ENCODE measurements around the gene ZNF425.
"Not testable (repeated sequence)": the region's sequence is repeated elsewhere in the genome, so short reads cannot be mapped to it uniquely, and the experiment has no call there.

ZNF425 gene

GRCh38 chr7:149133028-149133710, 7.0 kb upstream of the ZNF425 start:
- no peak for DNase-seq

- no peak for DNase-seq
Observed at GRCh38 chr7:149130572-149131198, 4.6 kb upstream of the ZNF425 start.

- DNase-seq, result peak; percentile 25
Observed at GRCh38 chr7:149126662-149127266, 640 bp upstream of the ZNF425 start.

- DNase-seq, result no peak
Observed at GRCh38 chr7:149125189-149125862, 798 bp downstream of the ZNF425 start.

DNA sequence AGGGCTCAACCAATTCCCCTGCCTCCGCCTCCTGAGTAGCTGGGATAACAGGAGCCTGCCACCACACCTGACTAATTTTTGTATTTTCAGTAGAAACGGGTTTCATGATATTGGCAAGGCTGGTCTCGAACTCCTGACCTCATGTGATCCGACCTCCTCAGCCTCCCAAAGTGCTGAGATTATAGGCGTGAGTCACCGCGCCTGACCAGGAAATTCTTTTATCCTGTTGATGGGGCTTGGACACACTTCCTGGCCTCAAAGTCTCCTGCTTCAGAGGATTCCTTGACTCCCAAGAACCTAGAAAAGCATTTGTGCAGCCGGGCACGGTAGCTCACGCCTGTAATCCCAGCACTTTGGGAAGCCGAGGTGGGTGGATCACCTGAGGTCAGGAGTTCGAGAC, 16.2 kb downstream of the ZNF425 start:
- no peak for DNase-seq

DNA sequence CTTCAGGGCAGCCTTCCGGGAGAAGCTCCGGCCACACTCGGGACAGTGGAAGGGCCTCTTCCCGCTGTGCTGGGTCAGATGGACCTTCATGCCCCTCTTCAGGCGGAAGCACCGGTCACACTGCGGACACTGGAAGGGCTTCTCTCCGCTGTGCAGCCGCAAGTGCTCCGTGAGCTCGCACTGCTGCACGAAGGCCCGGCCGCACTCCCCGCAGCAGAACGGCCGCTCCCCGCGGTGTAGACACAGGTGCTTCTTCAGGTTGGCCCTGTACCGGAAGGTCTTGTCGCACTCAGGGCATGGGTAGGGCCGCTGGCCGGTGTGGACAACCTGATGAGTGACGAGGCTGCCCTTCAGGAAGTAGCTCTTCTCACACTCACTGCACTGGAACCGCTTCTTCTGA, 21.4 kb downstream of the ZNF425 start:
- DNase-seq, result no peak

DNA sequence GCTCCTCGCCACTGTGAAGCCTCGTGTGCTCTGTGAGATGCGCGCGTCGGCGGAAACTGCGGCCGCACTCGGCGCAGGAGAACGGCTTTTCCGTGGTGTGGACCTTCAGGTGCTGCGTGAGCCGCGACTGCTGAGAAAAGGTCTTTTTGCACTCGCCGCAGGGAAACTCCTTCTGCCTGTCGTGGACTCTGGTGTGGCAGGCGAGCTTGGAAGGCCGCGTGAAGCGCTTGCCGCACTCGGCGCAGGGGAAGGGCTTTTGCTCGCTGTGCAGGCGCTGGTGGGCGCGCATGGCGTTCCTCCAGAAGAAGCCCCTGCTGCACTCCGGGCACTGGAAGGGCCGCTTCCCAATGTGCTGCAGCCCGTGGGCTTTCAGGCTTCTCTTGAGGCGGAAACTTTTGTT, 21.9 kb downstream of the ZNF425 start:
- DNase-seq, result no peak

DNA sequence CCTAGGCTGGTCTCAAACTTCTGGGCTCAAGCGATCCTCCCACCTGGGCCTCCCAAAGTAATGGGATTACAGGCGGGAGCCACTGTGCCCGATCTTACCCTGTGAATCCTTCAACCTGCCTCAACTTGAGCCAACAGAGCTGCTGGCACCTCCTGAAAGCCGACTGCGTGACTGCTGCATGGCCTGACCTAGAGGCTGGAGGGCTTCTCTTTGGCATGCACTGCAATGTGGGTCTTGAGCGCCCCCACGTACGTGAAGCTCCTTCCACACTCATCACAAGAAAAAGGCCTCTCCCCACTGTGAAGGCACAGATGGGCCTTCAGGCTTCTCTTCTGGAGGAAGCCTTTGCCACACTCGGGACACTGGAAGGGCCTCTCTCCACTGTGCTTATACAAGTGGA, 22.7 kb downstream of the ZNF425 start:
- DNase-seq, result no peak

- DNase-seq, result no peak
Observed at GRCh38 chr7:149102666-149103065, 23.5 kb downstream of the ZNF425 start.

DNA sequence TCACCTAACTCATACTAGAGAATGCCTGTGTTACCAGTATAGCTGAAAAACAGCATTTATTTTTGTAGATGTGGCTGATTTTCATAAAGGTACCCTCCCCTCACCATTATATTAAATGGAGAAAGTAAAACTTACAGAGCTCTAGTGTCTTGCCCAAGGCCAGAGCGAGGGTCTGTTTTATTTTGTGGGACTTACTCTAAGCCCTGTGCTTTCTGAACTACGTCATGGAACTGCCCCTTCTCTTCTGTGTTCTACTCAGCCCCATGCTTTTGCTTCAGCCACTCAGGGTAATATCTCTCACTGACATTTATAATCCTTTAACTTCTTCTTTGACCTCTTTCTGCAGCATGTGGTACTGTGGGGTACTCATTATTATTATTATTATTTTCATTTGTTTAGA, 25.3 kb downstream of the ZNF425 start:
- no peak for DNase-seq

DNA sequence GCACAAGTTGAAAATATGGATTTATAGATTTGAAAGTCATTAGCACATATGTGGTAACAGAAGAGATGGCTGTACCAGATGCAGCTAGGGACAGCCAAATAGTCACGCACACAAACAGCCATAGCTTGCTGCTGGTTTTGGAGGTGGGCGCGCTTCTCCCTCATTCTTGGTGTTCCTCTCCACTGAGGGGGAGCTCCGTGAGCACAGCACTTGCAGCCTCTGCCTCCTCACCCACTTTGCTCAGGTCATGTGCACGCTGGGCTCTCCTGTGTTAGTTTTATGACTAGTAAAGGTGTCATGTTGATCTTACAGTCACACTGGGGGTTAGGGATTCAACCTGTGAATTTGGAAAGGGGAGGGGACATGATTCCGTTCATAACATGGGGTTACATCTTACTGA, 27.1 kb downstream of the ZNF425 start:
- DNase-seq, result no peak

GRCh38 chr7:149097088-149097487, 29.0 kb downstream of the ZNF425 start:
- no peak for DNase-seq

DNA sequence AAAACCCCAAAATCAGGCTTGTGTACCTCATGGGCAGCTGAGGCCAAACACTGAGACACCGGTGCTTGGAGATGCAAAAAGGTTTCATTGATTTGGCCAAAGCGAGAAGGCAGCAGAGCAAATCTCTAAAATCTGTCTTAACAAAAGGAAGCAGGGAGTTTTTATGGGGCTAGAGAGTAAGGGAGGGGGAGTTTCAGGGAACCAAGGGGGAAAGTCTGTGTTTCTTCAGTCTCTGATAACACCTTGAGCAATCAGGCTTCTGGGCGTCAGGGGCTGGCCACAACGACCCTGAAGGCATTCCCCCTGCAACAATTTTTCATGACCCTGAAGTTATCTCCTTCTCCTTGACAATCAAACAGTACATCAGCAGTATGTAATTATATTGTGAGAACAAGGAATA, 32.9 kb downstream of the ZNF425 start:
- DNase-seq, result no peak

DNA sequence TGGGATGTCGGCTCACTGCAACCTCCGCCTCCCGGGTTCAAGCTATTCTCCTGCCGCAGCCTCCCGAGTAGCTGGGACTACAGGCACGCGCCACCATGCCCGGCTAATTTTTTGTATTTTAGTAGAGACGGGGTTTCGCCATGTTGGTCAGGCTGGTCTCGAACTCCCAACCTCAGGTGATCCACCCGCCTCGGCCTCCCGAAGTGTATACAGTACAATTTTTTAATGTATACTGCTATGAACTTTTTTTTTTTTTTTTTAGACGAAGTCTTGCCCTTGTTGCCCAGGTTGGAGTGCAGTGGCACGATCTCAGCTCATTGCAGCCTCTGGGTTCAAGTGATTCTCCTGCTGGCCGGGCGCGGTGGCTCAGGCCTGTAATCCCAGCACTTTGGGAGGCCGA, 33.9 kb downstream of the ZNF425 start:
- not testable (repeated sequence) for DNase-seq

DNA sequence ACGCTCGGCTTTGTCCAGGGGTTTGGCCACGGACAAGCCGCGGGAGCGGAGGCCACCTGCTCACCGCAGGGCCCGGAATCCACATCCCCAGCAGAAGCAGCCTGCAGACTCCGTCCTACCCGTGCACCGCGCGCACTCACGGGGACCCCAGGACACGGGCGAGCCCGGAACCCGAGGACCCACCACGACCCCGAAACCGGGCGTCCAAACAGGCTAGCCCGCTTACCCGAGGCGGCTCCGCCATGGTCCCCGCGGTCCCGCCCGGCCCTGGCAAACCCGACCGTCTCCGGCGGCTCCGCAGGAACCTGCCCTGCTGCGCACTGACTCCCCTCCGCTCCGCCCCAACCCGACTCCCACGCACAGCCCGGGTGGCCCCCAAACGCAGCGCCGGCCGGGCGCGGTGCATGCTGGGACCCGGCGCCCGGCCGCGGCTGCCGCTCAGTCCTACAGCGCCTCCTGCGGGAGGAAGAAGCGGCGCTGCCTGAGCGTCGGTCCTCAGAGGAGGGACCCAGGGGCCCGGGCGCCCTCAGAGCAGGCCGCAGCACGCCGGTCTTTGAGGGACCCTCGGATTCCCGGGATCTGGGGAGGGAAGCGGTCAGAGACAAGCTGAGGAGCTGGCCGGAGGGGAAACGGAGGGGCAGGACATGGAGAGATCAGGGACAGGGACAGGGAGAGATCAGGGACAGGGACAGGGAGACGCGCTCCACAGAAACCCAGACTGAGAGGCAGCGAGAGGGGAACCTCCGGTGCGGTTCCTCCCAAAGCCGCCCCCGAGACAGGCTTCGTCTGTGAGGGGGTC, 35.5 kb downstream of the ZNF425 start, which contains the start of gene ZNF786:
TSS of gene ZNF786 (minus strand) at position 322 of the 799 bp plus-strand sequence. CDS start at position 244, 78 bp downstream.
- peak; percentile 72 for DNase-seq

- DNase-seq, result no peak
Observed at GRCh38 chr7:149087376-149087775, 38.7 kb downstream of the ZNF425 start.

DNA sequence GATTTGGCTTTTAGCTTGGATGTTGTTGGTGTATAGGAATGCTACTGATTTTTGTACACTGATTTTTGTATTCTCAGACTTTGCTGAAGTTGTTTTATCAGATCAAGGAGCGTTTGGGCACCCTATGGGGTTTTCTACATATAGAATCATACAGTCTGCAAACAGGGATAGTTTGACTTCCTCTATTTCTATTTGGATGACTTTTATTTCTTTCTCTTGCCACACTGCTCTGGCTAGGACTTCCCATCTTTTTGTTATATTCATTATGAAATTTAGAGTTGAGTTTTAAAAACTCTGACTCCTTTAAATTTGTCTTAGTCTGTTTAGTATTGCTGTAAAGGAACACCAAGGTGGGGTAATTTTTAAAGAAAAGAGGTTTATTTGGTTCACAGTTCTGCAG, 40.3 kb downstream of the ZNF425 start:
- DNase-seq, result no peak

DNA sequence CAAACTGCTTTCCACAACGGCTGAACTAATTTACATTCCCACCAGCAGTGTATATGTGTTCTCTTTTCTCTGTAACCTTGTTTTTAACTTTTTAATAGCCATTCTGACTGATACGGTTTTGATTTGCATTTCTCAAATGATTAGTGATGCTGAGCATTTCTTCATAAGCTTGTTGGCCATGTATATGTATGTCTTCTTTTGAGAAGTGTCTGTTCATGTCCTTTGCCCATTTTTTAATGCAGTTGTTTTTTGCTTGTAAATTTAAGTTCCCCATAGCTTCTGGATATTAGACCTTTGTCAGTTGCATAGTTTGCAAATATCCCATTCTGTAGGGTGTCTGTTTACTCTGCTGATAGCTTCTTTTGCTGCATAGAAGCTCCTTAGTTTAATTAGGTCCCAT, 41.7 kb downstream of the ZNF425 start:
- DNase-seq, result no peak

GRCh38 chr7:149081914-149082313, 44.2 kb downstream of the ZNF425 start:
- DNase-seq, result no peak

GRCh38 chr7:149077594-149077993, 48.5 kb downstream of the ZNF425 start:
- DNase-seq, result no peak

- no peak for DNase-seq
Observed at GRCh38 chr7:149075286-149075685, 50.8 kb downstream of the ZNF425 start.

- no peak for DNase-seq
Observed at GRCh38 chr7:149074116-149074885, 51.8 kb downstream of the ZNF425 start.
